Suppressor macrophage (primary cell): ENCODE measurements around the gene TM9SF1.
"Not testable (repeated sequence)": the region's sequence is repeated elsewhere in the genome, so short reads cannot be mapped to it uniquely, and the experiment has no call there.

Experiments used
- DNase-seq, 4 experiments: peaks; one replicate each; pipeline ENCODE4 v3.0.0-alpha.2; 2020 to 2022

The TM9SF1 gene

DNA sequence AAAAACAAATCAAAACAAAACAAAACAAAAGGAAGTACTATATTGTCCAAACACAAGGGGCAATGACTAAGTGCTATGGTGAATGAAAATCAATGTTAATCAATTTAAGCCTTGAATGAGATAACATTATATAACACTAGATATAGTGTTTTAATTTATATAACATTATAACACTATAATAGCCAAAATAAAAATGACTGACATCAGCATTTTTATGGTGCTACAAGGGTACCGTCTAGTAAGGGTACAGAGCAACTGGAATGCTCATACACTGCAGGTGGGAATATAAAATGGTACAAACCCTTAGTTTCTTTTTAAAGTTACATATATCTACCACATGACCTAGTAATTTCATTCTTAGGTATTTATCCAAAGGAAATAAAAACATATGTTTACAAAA, 31.2 kb upstream of the TM9SF1 start:
- DNase-seq: no peak

DNA sequence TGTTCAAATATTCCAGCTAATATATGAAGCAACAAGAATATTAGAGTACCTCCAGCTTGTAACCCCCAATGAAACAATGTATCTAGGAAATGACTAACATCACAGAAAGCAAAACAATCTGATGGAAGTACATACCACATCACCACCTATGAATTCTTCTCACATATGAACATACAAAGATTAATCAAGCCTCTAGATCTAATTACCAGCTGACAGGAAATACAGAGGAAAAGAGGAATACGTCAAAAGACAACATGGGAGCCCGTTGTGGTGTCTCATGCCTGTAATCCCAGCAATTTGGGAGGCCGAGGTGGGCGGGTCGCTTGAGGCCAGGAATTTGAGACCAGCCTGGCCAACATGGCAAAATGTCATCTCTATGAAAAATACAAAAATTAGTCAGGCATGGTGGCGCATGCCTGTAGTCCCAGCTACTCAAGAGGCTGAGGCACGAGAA, 29.4 kb upstream of the TM9SF1 start:
- no peak for DNase-seq

DNA sequence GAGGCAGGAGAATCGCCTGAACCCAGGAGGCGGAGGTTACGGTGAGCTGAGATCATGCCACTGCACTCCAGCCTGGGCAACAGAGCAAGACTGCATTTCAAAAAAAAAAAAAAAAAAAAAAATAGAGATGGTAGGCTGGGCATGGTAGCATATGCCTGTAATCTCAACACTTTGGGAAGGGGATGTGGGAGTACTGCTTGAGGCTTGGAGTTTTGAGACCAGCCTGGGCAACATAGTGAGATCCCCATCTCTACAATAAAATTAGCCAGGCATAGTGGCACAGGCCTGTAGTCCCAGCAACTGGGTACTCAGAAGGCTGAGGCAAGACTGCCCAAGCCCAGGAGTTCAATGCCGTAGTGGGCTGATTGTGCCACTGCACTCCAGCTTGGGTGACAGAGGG, 27.7 kb upstream of the TM9SF1 start:
- not testable (repeated sequence) for DNase-seq

DNA sequence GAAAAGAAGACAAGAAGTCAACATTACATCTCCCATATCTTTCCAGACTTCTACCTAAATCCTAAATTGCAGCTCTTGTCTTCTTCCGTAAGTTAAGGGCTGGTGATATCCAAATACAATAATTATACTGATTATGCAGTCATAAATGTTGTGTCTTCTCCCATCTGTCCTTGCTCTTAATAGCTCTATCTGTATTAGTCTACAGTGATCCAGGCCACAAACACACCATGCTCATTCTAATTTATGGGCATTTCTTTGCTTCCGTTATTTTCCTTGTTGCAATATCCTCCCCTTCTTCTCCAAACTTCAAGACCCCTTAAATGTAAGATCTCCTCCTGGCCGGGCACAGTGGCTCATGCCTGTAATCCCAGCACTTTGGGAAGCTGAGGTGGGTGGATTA, 24.3 kb upstream of the TM9SF1 start:
- no peak for DNase-seq

DNA sequence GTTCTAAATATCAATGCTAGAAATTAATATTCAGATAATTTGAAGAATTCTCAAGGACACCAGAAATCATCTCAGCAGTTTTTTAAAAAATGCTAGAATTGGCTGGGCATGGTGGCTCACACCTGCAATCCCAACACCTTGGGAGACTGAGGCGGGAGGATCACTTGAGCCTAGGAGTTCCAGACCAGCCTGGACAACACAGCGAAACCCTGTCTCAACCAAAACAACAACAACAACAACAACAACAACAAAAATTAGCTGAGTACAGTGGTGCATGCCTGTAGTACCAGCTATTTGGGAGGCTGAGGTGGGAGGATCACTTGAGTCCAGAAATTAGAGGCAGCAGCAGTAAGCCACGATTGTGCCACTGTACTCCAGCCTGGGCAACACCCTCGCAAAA, 23.8 kb upstream of the TM9SF1 start:
- DNase-seq: no peak

DNA sequence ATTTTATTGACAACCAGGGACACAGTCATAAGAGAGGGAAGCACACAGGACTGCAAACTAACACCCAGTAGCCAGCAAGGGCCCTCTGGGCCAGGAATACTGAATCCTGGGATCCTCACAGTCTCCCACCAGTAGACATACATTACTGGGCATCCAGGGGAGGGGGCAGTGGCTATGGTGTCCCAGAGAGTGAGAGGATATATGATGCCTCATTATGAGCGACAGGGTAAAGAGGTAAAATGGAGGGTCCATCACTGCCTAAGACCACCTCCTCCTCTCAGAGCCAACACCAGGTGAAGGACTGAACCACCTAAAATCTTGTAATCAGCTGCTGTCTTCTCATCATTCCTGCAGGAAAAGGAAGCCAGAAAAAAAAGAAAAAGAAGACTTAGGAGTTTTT, 21.6 kb upstream of the TM9SF1 start:
- DNase-seq: not testable (repeated sequence)

DNA sequence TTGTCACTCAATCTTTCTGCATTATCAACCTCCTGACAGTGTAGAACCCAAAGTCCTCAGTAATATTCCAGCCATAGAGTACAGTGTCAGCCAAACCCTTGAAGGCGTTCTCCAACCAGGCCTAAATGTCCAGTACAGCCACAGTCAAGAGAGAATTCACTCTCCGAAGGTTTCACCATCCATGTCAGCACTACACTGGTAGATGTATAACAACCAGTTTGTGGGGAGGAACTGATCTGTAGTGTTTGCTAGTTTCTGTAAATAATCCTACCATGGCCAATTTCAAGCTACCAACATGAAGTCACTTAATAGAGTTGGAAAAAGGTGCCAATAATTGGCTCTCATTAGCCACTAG, 21.1 kb upstream of the TM9SF1 start:
- DNase-seq: no peak

DNA sequence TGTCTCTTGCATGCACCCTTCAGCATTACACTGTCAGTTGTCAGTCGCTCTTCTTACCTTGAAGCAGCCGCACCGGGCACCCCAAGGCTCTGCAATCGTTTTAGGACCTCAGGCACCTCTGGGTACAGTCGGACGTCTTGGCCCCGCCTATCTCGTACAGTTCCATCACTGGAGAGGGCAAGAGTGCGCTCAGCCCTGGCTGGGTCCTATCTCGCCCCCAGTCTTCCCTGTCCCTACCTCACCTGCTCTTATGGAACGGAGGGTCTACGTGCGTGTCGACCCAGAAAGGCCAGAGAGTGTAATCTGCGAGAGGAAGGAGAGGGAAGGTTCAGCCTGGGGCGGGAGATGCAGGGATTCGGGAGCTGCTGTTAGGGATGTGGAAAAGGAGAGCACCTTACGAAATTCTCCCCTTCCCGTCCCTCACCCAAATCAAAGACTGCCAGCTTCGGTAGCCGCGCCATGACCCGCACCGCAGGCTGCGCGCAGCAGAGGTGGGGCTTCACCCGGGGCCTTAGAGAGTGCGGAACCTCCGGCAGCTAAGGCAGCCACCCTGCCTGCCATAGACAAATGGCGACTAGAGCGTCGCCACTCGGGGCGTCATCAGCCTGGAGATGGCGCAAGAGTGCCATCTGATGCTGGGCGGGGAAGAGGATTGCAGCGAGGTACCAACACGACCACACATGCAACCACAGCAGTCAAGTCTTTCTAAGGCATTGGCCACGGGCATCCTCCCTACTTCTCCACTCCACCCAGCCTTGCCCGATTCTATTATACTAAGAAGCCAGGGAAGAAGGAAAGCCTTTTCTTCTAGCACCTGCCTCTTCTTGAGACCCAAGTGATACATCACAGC, 20.5 kb upstream of the TM9SF1 start, which contains the start of gene MDP1:
TSS of gene MDP1 (minus strand) at position 572 of the 850 bp plus-strand sequence. CDS start at position 461, 111 bp downstream.
- peak; percentile 92 to 95 (median 94) for DNase-seq

DNA sequence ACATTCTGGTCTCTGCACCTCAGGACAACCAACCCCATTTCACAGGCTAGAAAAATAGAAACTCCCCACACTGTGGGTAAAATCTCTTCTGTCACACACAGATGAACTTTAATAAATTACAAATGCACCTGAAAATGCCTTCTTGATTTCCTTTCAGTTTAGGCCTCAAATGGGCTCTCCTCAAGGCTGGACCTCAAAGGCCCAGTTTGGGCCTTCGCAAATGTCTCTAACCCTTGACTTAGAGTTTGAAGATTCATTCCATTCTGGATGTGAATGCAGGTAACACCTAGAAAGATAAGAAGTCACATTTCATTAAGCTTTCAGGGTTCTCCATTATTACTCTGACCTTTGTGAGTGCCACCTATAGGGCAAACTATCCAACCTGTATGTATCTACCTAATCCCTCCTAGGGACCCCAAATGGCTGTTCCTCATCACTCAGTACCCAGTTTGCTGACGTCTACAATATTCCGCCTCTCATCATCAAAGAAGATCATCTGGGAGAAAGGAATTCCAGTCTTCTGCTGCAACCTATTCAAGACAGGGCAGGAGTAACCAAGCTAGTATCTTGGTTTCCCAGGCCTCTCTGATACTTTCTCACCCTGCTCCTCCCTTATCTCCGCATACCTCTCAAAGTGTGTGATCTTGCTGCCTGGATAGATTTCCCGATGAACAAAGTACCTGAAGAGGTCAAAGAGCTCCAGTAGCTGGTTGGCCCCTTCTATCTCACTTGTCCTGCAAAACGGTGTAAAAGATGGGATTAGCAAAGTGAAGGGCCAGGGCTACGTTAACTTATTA, 18.8 kb upstream of the TM9SF1 start:
- DNase-seq: no peak

DNA sequence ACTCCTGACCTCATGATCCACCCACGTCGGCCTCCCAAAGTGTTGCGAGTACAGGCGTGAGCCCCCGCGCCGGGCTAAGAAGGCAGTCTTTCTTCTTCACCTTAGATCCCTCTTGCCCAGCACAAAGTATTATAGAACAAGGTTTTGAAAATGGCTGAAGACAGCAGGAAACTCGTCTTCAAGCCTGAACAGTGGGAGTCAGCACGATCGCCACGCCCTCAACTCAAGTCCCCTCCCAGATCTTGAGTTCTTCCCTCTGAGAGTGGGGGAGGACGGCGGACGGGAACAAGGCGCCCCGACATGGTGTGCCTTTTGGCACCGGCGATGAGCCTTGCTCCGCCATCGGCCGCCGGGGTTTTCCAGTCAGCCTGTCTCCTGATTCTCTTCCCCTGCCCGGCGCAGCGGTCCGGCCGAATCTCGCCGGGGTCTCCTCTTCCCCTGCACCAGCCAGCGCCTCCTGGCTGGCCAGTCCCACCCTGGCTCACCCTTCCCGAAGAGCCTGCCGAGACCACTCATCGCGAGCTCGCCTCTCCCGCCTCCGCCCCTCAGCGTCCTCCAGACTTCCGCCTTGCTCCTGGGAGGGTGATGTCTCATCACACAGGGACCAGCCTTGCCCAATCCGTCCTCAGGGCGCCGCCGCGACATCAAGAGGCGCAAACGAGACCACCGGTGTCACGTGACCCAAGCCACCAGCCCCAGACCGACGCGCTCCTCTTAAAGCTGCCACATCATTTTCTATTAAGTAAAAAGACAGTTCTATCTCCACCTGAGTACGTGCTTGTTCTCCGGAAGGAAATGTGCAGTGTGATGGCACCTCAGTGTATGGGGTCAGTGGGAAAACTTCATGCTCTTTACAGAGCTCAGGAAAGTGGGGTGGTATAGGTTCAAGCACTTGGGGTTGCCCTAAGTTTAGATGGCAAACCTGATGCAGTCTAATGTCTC, 18.0 kb upstream of the TM9SF1 start, which contains the start of gene CHMP4A:
TSS of gene CHMP4A (minus strand) at position 565 of the 942 bp plus-strand sequence. CDS start at position 516, 49 bp downstream.
- DNase-seq: peak; percentile 98 to 99 (median 99)

DNA sequence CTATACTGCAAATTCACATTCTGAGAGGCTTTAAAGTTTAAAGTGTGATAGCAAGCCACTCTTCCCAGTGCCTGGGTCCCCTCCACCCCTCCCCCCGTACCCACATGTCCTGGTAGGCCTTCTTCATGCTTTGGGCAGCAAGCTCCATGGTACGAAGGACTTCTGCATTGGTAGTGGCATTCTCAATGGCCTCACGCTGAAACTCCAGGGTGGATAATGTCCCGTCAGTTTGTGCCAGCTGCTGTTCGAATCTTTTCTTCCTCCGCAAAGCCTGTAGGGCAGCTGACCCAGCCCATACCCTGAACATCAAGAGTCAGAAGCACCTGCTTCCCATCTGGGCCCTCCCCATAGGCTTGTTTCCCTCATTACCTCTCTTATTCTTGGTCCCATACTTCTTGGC, 16.1 kb upstream of the TM9SF1 start:
- no peak for DNase-seq

DNA sequence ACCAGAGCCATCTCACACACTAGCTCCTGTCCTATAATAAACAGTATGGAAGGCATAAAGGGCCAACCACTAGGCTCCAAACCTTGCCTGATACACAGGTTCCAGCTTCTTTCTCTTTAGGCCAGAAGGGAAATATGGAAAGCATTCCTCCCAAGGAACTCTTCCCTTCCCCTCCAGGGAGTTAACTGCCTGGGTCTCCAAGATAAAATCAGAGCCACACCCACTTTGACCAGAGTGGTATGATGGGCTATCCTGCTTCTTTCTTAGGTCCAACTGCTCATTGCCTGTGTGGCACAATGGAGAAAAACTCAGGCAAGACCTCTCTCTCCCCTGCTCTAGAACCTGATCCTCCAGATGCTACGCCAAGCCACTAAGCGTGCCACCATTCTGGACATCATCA, 12.4 kb upstream of the TM9SF1 start:
- DNase-seq: no peak

DNA sequence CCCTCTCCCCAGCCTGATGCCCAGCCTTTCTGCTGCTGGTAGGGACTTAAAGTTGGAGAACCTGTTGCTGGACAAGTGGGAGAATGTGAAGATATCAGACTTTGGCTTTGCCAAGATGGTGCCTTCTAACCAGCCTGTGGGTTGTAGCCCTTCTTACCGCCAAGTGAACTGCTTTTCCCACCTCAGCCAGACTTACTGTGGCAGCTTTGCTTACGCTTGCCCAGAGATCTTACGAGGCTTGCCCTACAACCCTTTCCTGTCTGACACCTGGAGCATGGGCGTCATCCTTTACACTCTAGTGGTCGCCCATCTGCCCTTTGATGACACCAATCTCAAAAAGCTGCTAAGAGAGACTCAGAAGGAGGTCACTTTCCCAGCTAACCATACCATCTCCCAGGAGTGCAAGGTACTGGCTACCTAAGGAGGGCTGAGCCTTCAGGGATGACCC, 11.9 kb upstream of the TM9SF1 start:
- no peak for DNase-seq

DNA sequence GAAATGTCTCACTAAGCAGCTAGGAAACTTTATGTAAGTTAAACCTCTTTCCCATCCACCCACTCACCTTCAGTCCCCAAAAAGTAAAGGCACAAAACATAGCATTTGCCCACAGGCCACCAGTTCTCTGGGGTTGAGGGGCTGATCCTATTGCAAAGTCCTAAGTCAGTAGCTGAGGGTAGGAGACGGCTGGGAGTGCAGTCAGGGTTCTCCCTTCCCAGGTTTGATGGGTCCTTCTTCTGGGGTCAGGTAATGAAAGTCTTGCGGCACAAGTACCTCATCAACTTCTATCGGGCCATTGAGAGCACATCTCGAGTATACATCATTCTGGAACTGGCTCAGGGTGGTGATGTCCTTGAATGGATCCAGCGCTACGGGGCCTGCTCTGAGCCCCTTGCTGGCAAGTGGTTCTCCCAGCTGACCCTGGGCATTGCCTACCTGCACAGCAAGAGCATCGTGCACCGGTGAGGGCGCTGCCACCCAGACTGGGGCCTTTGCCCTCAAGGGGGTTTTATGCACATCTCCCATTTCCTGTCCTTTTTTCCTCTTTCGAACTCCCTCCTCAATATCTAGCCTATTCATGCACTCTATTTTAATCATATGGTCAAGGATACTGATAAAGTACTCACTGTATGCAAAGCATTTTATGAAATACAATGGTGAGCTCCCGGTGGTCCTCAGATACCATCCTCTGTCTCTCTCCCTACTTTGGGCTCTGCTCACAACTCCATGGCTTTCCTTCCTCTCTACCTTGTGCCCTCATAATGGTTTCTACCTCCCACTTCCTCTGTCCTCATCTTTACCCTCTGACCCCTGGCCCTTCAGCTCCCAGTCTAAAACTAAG, 11.2 kb upstream of the TM9SF1 start:
- DNase-seq: no peak

DNA sequence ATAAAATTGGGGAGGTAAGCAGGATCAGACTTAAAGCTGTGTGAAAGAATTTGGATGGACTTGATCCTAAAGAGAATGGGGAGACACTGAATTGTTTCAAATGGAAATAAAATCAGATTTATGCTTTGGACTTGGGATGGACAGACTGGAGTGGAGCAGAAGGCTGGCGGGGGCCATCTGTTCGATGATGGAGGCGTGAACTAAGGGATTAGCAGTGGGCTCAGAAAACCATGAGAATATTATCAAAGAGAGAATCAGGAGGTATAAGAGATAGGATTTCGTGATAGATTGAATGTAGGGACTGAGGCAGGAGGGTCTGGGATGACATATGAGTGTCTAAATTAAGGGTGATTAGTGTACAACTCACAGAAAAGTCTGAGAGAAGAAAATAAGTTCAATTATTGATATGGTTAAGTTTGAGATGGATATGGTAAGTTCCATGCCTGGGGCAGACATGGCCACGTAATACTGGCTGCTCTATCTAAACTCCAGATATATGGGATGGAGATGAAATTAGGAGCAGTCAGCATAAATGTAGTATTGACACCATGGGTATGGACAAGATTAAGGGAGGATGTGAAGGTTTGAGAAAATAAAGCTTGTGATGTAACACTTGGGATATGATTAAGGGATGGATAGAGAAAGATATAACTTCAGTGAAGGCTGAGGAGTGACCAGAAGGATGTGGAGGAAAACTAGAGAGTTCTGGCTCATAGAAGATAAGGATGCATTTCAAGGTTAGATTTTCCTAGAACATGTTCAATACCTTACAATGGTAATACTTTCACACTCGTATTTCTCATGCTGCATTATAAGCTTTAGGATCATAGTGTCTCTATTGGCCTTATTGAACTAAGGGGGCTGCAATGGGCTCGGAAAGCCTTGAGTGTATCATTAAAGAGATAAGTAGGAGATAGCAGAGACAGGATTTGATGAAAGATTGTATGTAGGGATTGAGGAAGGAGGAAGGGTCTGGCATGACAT, 9.2 kb upstream of the TM9SF1 start:
- no peak for DNase-seq

DNA sequence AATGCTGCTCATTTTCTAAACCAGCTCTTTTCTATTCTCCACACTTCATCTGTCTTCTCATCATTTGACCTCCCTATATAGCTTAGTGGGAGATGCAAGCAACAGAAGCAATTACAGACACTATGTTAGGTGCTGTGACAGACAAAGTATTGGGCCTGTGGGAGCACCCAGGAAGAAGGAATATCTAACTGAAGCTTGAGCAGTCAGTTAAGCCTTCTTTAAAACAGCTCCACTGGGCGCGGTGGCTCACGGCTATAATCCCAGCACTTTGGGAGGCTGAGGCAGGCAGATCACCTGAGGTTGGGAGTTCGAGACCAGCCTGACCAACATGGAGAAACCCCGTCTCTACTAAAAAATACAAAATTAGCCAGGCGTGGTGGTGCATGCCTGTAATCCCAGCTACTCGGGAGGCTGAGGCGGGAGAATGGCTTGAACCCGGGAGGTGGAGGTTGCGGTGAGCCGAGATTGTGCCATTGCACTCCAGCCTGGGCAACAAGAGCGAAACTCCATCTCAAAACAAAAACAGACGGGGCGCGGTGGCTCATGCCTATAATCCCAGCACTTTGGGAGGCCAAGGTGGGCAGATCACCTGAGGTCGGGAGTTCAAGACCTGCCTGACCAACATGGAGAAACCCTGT, 8.1 kb upstream of the TM9SF1 start:
- DNase-seq: not testable (repeated sequence)

DNA sequence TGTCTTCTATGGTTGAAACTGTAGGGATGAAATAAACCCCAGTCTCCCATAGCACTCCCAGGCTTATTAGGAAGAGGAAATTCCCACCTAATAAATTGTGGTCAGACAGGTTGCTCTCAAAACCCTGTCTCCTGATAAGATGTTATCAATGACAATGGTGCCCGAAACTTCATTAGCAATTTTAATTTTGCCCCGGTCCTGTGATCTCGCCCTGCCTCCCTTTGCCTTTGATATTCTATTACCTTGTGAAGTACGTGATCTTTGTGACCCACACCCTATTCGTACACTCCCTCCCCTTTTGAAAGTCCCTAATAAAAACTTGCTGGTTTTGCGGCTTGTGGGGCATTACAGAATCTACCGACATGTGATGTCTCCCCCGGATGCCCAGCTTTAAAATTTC, 7.3 kb upstream of the TM9SF1 start:
- DNase-seq: not testable (repeated sequence)

DNA sequence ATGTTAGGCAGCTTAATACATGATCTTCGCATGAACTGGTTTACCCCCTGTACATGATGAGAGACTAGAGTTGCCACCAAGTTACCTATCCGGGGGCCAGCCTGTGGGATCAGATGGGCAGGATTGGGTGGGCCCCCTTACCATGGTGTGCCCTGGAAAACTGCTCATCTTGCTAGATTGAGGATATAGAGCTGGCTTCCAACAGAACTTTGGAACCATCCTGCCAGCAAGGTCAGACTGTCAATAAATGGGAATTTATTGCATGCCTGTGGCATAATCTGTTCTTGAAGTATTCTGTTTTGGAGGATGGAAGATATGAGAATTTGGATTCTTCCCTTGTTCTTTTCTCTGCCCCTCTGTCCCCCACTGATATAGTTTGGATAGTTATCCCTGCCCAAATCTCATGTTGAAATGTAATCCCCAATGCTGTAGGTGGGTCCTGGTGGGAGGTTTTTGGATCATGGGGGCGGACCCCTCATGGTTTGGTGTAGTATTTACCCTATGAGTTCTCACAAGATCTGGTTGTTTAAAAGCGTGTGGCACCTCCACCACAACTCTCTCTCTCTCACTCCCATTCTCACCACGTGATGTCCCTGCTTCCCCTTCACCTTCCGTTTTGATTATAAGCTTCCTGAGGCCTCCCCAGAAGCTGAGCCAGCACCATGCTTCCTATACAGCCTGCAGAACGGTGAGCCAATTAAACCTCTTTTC, 3.7 kb upstream of the TM9SF1 start:
- DNase-seq: no peak

DNA sequence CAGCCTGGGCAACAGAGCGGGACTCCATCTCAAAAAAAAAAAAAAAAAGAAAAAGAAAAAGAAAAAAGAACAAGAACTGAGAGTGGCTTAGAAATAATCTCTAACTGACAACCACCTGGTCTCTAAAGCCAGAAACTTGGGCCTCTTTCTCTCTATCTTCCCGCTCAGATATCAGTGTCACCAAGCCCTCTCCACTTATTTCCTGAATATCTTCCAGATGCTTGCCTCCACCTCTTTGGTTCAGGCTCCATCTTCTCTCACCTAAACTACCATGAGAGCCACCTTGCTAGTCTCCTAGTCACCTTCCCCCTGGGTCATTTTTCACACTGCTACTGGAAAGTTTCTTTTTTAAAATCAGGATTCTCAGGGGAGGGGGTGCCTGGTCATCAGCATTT, 1.8 kb upstream of the TM9SF1 start:
- no peak for DNase-seq
